Measurements from ENCODE around the gene PGGHG.
"Not testable (repeated sequence)": the region's sequence is repeated elsewhere in the genome, so short reads cannot be mapped to it uniquely, and the experiment has no call there.

PGGHG gene

GRCh38 chr11:299081-299891 is 10.4 kb downstream of the PGGHG start, which contains the start of gene IFITM5:
Gene IFITM5, minus strand, starts transcription at chr11:299526. Its CDS starts 36 bp downstream, at chr11:299490.
- no peak for FAIRE-seq

- FAIRE-seq = no peak
Observed at GRCh38 chr11:299951-300735, 11.2 kb downstream of the PGGHG start.

GRCh38 chr11:303363-303762 is 14.4 kb downstream of the PGGHG start:
- no peak for FAIRE-seq

GRCh38 chr11:304061-304506 is 15.2 kb downstream of the PGGHG start:
- no peak for FAIRE-seq

- FAIRE-seq = peak; percentile 13
Observed at GRCh38 chr11:304915-305843, 16.3 kb downstream of the PGGHG start.

- FAIRE-seq = no peak
Observed at GRCh38 chr11:305844-306211, 16.9 kb downstream of the PGGHG start.

- FAIRE-seq = no peak
Observed at GRCh38 chr11:306645-307371, 17.9 kb downstream of the PGGHG start.

GRCh38 chr11:307766-308708 is 19.1 kb downstream of the PGGHG start, which contains the start of gene IFITM2:
Gene IFITM2, plus strand, starts transcription at chr11:307816. Its CDS starts 377 bp downstream, at chr11:308193.
- not testable (repeated sequence) for FAIRE-seq

GRCh38 chr11:308740-309665 is 20.1 kb downstream of the PGGHG start:
- not testable (repeated sequence) for FAIRE-seq

GRCh38 chr11:309979-310572 is 21.1 kb downstream of the PGGHG start:
- FAIRE-seq = not testable (repeated sequence)

GRCh38 chr11:311013-311748 is 22.3 kb downstream of the PGGHG start:
- FAIRE-seq = not testable (repeated sequence)

GRCh38 chr11:312092-312816 is 23.3 kb downstream of the PGGHG start:
- FAIRE-seq = no peak

GRCh38 chr11:313304-313786 is 24.4 kb downstream of the PGGHG start:
- FAIRE-seq = no peak

- FAIRE-seq = no peak
Observed at GRCh38 chr11:313787-314553, 25.0 kb downstream of the PGGHG start, which contains the start of gene IFITM1. Gene IFITM1, plus strand, starts transcription at chr11:314040. Its CDS starts 131 bp downstream, at chr11:314171.

GRCh38 chr11:314554-314875 is 25.6 kb downstream of the PGGHG start:
- FAIRE-seq = not testable (repeated sequence)

- FAIRE-seq = no peak
Observed at GRCh38 chr11:315051-315481, 26.1 kb downstream of the PGGHG start.
